OCI-LY3 (cell line): ENCODE measurements around the gene MAP3K6.

Experiments
- H2AFZ ChIP-seq: fragments of 200-600, 300-600 bp; shearing (Covaris generic); 2 replicates; pipeline ENCODE4 v1.6.0; 2014; ENCODE audit warnings: antibody characterized with exemption, low read depth, low read length
- H3K27ac ChIP-seq: fragments of 200-600, 300-600 bp; sonication (generic); 2 replicates; pipeline ENCODE4 v1.5.1; 2014; ENCODE audit warnings: mild to moderate bottlenecking, low read length, moderate library complexity, mixed read lengths
- H3K27me3 ChIP-seq: fragments of 200-600, 300-600 bp; sonication (generic); 2 replicates; pipeline ENCODE4 v1.6.1; 2014; ENCODE audit warnings: low read depth, low read length, mixed read lengths
- H3K36me3 ChIP-seq: fragments of 200-600, 300-600 bp; sonication (generic); replicated peaks from 2 replicates; pipeline ENCODE3; 2014; ENCODE audit warnings: low read depth, low read length, mixed read lengths
- H3K4me1 ChIP-seq: fragments of 300-600, 200-600 bp; sonication (generic); 2 replicates; pipeline ENCODE4 v1.6.1; 2014; ENCODE audit warnings: low read length, mixed read lengths
- H3K4me2 ChIP-seq: fragments of 200-600, 300-600 bp; sonication (generic); 2 replicates; pipeline ENCODE4 v1.6.1; 2014; ENCODE audit warnings: low read length, mixed read lengths
- H3K4me3 ChIP-seq: fragments of 300-600, 200-600 bp; sonication (generic); 2 replicates; pipeline ENCODE4 v1.5.1; 2014; ENCODE audit warnings: antibody characterized with exemption, mild to moderate bottlenecking, low read length, moderate library complexity
- H3K79me2 ChIP-seq: fragments of 300-600, 200-600 bp; shearing (Covaris generic); 2 replicates; pipeline ENCODE4 v1.6.1; 2014; ENCODE audit warnings: mild to moderate bottlenecking, low read length, mixed read lengths
- H3K9ac ChIP-seq: fragments of 300-600, 200-600 bp; shearing (Covaris generic); 2 replicates; pipeline ENCODE4 v1.6.0; 2014; ENCODE audit warnings: mild to moderate bottlenecking, low read length, moderate library complexity
- H3K9me3 ChIP-seq: fragments of 200-600, 300-600 bp; shearing (Covaris generic); 2 replicates; pipeline ENCODE4 v1.6.1; 2014; ENCODE audit warnings: low read length, mixed read lengths; ENCODE audit not compliant: insufficient read depth
- H4K20me1 ChIP-seq: fragments of 200-600, 300-600 bp; sonication (generic); 2 replicates; pipeline ENCODE4 v1.6.1; 2016; ENCODE audit warnings: low read length, mixed read lengths; ENCODE audit not compliant: insufficient read depth
- EZH2phosphoT487 ChIP-seq: fragments of 200-600 bp; shearing (Covaris generic); IDR thresholded peaks from 2 replicates; pipeline ENCODE4 v1.6.1; 2018; ENCODE audit warnings: antibody characterized with exemption, mixed run types, low read depth
- TF ChIP-seq, protein P1 (sequence below): fragments of 200-600, 300-600 bp; sonication (generic); IDR thresholded peaks from 2 replicates; pipeline ENCODE4 v1.5.1; 2014; ENCODE audit warnings: antibody characterized with exemption, low read length, low read depth

The MAP3K6 gene

DNA sequence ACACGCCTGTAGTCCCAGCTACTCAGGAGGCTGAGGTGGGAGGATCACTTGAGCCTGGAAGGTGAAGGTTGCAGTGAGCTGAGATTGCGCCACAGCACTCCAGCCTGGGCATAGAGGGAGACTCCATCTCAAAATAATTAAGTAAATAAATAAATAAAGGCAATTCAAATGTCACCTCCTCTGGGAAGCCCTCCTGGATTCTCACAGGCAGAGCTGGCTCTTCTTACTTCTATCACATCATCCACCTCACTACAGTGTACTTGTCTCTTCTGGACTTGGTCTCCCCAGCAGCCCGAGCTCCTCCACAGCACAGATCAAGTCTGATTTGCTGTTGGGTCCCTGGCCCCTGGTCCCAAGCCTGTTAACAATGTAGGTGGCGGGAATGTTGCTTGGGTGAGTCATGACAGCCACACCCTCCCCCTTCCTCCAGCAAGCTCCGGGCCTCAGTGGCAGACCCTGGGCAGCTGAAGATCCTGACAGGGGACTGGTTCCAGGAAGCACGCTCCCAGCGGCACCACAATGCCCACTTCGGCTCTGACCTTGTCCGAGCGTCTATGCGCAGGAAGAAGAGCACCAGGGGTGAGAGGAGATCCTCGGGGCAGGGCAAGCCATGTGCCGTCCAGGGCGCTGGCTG lies 19.7 kb downstream of the MAP3K6 start:
- Histone ChIP-seq H3K9me3 (no peaks in the 10 kb centered on the region), H3K4me3 (no peak overlapping the region), H3K4me2 (no peak overlapping the region), H4K20me1 (no peaks in the 10 kb centered on the region), H3K9ac (no peak overlapping the region), H3K36me3 (no peaks in the 10 kb centered on the region), H3K27ac (no peak overlapping the region), H3K27me3 (no peaks in the 10 kb centered on the region), H3K4me1 (peaks cover 12% of the 10 kb centered on the region), H3K79me2 (no peaks in the 10 kb centered on the region), H2AFZ (no peak overlapping the region)
- TF ChIP-seq, protein P1, sequence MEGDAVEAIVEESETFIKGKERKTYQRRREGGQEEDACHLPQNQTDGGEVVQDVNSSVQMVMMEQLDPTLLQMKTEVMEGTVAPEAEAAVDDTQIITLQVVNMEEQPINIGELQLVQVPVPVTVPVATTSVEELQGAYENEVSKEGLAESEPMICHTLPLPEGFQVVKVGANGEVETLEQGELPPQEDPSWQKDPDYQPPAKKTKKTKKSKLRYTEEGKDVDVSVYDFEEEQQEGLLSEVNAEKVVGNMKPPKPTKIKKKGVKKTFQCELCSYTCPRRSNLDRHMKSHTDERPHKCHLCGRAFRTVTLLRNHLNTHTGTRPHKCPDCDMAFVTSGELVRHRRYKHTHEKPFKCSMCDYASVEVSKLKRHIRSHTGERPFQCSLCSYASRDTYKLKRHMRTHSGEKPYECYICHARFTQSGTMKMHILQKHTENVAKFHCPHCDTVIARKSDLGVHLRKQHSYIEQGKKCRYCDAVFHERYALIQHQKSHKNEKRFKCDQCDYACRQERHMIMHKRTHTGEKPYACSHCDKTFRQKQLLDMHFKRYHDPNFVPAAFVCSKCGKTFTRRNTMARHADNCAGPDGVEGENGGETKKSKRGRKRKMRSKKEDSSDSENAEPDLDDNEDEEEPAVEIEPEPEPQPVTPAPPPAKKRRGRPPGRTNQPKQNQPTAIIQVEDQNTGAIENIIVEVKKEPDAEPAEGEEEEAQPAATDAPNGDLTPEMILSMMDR: no peak

- Histone ChIP-seq H3K4me1 (peaks cover 20% of the 10 kb centered on the region), H3K4me2 (no peak overlapping the region), H4K20me1 (no peaks in the 10 kb centered on the region), H3K79me2 (no peaks in the 10 kb centered on the region), H3K27me3 (no peaks in the 10 kb centered on the region), H3K4me3 (no peak overlapping the region), H2AFZ (no peak overlapping the region), H3K9me3 (no peaks in the 10 kb centered on the region), H3K36me3 (no peaks in the 10 kb centered on the region), H3K27ac (no peak overlapping the region), H3K9ac (no peak overlapping the region)
- no peak for TF ChIP-seq EZH2phosphoT487
- TF ChIP-seq, protein P1: no peak
These were observed 20.4 kb downstream of the MAP3K6 start for GRCh38 chr1:27346357-27346756.

DNA sequence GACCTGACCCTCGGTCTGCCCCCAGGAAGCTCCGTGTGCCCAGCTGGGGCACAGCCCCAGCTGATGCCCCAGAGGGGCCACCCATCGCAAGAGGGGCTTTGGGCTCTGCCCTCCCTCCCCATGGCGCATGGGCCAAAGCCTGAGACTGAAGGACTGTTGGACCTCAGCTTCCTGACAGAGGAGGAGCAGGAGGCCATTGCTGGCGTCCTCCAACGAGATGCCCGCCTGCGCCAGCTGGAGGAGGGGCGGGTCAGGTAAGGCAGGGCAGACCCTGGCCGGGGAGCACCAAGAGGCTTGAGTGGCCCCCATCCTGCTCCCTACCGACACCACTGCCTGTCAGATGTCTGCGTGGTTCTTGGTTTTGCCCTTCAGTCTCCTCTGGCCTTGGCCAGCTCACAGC lies 21.5 kb downstream of the MAP3K6 start:
- H3K4me3 ChIP-seq: no peak overlapping the region
- H3K9me3 ChIP-seq: no peaks in the 10 kb centered on the region
- H3K4me1 ChIP-seq: peaks cover 25% of the 10 kb centered on the region
- no peak overlapping the region for H3K4me2 ChIP-seq
- TF ChIP-seq EZH2phosphoT487: no peak
- TF ChIP-seq, protein P1: no peak
- no peaks in the 10 kb centered on the region for H3K79me2 ChIP-seq
- no peak overlapping the region for H2AFZ ChIP-seq
- H3K27ac ChIP-seq: no peak overlapping the region
- H3K36me3 ChIP-seq: no peaks in the 10 kb centered on the region
- H3K9ac ChIP-seq: no peak overlapping the region
- no peaks in the 10 kb centered on the region for H4K20me1 ChIP-seq
- no peaks in the 10 kb centered on the region for H3K27me3 ChIP-seq

DNA sequence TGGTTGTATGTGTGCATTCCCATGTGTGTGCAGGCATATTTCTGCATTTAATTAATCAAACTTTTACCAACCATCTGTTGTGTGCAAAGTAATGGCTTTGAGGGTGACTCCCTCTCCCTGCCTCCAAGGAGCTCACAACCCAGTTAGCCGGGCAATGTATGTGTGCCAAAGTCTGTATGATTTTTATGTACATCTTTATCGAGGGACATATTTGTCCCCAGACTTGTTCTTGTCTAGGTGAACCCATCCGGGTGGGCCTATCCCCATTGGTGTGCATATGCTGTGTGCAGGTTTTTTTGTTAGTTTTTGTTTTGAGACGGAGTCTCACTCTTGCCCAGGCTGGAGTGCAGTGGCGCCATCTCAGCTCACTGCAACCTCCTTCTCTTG lies 23.1 kb downstream of the MAP3K6 start:
- Histone ChIP-seq H3K27ac (no peak overlapping the region), H3K9ac (no peak overlapping the region), H4K20me1 (no peaks in the 10 kb centered on the region), H3K9me3 (no peaks in the 10 kb centered on the region), H2AFZ (no peak overlapping the region), H3K4me3 (peak overlapping the region; percentile 91), H3K36me3 (no peaks in the 10 kb centered on the region), H3K27me3 (no peaks in the 10 kb centered on the region), H3K4me2 (peak overlapping the region; percentile 97; the same call in 1 of the 2 replicates), H3K79me2 (no peaks in the 10 kb centered on the region), H3K4me1 (peaks cover 25% of the 10 kb centered on the region)
- TF ChIP-seq, protein P1: no peak
- no peak for TF ChIP-seq EZH2phosphoT487
